Natural killer cell treated with Interleukin-12 subunit alpha and Interleukin-12 subunit beta and Interleukin-15 and Interleukin-18, amount 100 ng/mL, for 72 hours (primary cell): ENCODE data around the gene SCN9A. TPM values are rescaled to one million over a fixed set of nuclear protein-coding genes. Genes with fewer than 3 reads are reported as not detected.
"Not testable (repeated sequence)": the region's sequence is repeated elsewhere in the genome, so short reads cannot be mapped to it uniquely, and the experiment has no call there.

Experiments used
- ATAC-seq, 2 donors: fragments of 150-1000 bp; cut with Tn5 transposase in 1 of 2; sonication (Bioruptor Pico), chemical (Tn5 transposase) in 1 of 2; 2 replicates each; pipeline ENCODE4 v1.10.0; 2021
- DNase-seq: peaks from one replicate; pipeline ENCODE4 v3.0.0; 2022; ENCODE audit warnings: low spot score
- H3K27ac Mint-ChIP-seq, 2 donors: 1 replicate in 1 of 2; 2 replicates in 1 of 2; pipeline ENCODE4 v1.8.0; 2022; ENCODE audit warnings: mixed read lengths in 2 of 2, mild to moderate bottlenecking in 1 of 2, moderate library complexity in 1 of 2
- H3K27me3 Mint-ChIP-seq, 2 donors: 1 replicate in 1 of 2; 2 replicates in 1 of 2; pipeline ENCODE4 v1.8.0; 2022; ENCODE audit warnings: mixed read lengths in 2 of 2
- H3K36me3 Mint-ChIP-seq: one replicate; pipeline ENCODE4 v1.8.0; 2022; ENCODE audit warnings: mixed read lengths
- H3K4me1 Mint-ChIP-seq, 2 donors: 1 replicate in 1 of 2; 2 replicates in 1 of 2; pipeline ENCODE4 v1.8.0; 2022; ENCODE audit warnings: low read depth in 2 of 2, mixed read lengths in 2 of 2, mild to moderate bottlenecking in 1 of 2
- H3K4me3 Mint-ChIP-seq: one replicate; pipeline ENCODE4 v1.8.0; 2022; ENCODE audit warnings: mixed read lengths
- H3K9me3 Mint-ChIP-seq: 2 replicates; pipeline ENCODE4 v1.8.0; 2022; ENCODE audit warnings: mixed read lengths
- total RNA-seq, 2 donors: library from RNA; stranded (reverse); gene quantifications; one replicate each; pipeline ENCODE4 v1.2.3, GENCODE V29; 2022

Gene SCN9A
- total RNA-seq, 2 donors from 2014 or later = 0.17 to 1.0 TPM

DNA sequence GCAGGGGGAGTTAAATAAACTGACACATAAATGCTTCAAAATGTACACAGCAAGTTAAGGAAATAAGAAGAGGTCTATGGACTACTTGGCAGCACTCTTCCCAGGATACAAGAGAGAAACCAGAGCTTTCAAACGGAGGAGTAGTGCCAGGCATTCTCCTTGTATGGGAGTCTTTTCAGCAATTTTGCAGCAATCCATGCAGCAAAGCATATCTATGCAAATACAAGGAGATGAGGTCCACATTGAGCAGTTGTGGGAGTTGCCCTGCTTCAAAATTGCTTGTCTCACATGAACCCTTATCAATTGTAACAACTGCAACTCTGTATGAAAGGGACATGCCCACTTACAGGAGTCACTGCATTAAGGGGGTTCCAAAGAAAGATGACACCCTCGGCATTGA lies 37.8 kb downstream of the SCN9A start:
- no peaks in the 10 kb centered on the region for H3K27me3 Mint-ChIP-seq
- no peak overlapping the region for H3K27ac Mint-ChIP-seq
- DNase-seq (no peak), ATAC-seq (no peak)
- no peaks in the 10 kb centered on the region for H3K4me1 Mint-ChIP-seq
- H3K36me3 Mint-ChIP-seq = no peaks in the 10 kb centered on the region
- H3K9me3 Mint-ChIP-seq = peaks cover 4% of the 10 kb centered on the region
- no peak overlapping the region for H3K4me3 Mint-ChIP-seq

DNA sequence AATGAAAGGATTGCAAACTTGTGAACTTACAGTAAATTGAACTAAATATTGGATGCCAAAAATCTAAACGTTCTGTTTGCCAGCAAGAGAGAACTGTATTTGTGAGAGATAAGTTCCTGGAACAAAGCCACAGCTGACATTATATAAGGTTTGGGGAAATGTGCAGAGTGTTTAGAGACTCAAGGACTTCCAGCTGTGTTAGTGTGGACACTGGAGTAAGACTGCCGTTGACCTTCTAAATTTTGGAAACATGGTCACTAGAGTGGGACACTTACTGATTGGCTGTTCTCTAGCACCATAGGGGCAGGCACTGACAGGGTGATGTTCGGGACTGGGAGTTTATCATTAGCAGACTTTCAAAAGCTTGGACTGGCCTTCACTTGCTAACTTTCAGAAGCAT lies 40.5 kb downstream of the SCN9A start:
- Mint-ChIP-seq H3K4me1 (no peaks in the 10 kb centered on the region), H3K9me3 (peaks cover 4% of the 10 kb centered on the region), H3K4me3 (no peak overlapping the region), H3K27ac (no peak overlapping the region), H3K36me3 (no peaks in the 10 kb centered on the region), H3K27me3 (no peaks in the 10 kb centered on the region)
- DNase-seq (no peak), ATAC-seq (no peak)

DNA sequence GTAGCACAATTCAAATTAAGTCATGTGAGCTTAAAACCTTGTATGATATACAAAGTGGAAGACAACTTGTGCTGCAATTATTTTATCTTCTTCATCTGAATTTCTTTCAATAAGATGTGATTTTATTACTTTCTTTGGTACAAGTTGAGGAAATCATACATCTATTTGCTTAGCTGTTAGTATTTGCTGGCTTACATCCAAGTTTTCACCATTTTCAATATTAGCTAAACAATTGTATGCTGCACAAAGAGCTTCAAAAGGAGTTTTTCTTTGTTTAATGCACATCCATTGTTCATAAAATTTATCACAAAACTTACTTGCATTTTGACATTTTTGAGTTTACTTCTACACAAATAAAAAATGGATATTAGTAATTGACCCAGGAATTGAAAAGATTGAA lies 40.9 kb downstream of the SCN9A start:
- H3K36me3 Mint-ChIP-seq = no peaks in the 10 kb centered on the region
- no peaks in the 10 kb centered on the region for H3K4me1 Mint-ChIP-seq
- no peaks in the 10 kb centered on the region for H3K27me3 Mint-ChIP-seq
- no peak overlapping the region for H3K27ac Mint-ChIP-seq
- ATAC-seq = no peak
- no peak overlapping the region for H3K4me3 Mint-ChIP-seq
- peaks cover 4% of the 10 kb centered on the region for H3K9me3 Mint-ChIP-seq
- no peak for DNase-seq

DNA sequence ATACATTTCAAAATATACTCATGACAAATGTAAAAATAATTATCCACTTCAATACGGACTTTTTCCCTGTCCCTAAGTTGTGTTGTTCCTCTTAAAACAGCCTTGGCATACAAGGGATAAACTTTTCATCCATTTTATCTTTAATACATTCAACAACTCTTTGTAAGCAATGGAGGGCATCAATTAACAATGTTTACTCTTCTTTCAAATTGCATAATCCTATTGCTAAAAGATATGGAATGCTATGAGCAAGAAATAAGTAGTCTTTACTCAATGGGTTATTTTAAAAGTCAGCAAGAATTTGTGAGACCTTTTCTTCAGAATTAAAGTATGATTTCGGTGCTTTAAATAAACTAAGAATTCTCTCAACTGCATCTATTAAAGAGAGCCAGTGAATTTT lies 41.9 kb downstream of the SCN9A start:
- DNase-seq (no peak), ATAC-seq (no peak)
- Mint-ChIP-seq H3K27me3 (no peaks in the 10 kb centered on the region), H3K36me3 (no peaks in the 10 kb centered on the region), H3K27ac (no peak overlapping the region), H3K4me1 (no peaks in the 10 kb centered on the region), H3K4me3 (no peak overlapping the region), H3K9me3 (peaks cover 4% of the 10 kb centered on the region)

DNA sequence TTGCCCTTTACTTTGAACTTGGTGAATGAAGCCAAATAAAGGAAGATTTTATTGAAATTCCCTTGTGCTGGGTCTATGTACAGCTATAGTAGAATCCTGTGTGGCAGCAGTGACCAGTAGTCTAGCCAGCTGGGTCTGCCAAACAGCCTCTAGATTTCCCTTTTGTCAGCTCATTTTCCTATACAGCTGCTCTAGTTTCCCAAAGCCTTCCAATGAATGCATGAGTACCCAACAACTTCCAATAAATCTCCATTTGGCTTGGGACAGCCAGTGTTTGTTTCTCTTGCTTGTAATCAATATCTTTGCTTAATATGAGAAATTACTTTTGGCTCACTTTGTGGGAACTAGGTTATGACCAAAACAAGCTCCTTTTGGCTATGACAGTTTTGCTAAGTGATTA lies 43.6 kb downstream of the SCN9A start:
- Mint-ChIP-seq H3K27ac (no peak overlapping the region), H3K36me3 (no peaks in the 10 kb centered on the region), H3K4me1 (no peaks in the 10 kb centered on the region), H3K4me3 (no peak overlapping the region), H3K9me3 (peaks cover 4% of the 10 kb centered on the region), H3K27me3 (no peaks in the 10 kb centered on the region)
- DNase-seq = no peak
- no peak for ATAC-seq

DNA sequence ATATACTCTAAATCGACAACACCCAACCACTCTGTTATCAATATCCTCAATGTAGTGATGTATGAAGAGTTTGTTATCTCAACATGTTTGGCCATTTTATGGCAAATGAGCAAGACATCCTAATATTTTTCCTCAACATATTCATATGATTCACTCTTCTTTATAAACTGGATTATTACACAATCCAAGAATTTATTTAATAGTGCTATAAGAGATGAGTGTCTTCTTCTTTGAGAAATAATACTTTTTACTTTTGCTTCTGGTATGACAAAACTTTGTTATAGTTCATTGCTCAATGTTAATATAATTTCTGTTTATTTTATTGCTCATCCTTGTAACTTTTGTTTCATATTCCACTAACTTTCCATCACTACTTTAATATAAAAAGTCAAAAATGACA lies 44.3 kb downstream of the SCN9A start:
- H3K36me3 Mint-ChIP-seq = no peaks in the 10 kb centered on the region
- no peaks in the 10 kb centered on the region for H3K4me1 Mint-ChIP-seq
- no peak for DNase-seq
- H3K27ac Mint-ChIP-seq = no peak overlapping the region
- H3K9me3 Mint-ChIP-seq = no peaks in the 10 kb centered on the region
- no peak for ATAC-seq
- no peak overlapping the region for H3K4me3 Mint-ChIP-seq
- no peaks in the 10 kb centered on the region for H3K27me3 Mint-ChIP-seq

DNA sequence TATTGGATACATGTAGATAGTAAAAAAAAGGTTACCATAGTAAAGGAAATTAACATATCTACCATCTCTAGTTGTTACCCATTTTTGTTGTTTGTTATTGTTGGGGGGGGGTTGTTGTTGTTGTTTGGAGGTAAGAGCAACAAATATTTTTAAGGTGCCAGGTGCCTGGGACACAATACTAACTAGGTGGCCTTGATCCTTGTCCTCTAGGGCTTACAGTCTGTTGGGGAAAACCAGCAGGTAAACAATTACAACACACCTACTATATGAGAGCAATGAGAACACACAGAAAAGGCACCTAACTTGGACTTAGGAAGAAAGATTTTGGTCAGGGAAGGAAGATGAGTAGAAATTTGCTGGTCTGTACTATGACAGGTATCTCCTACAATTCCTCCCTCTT lies 46.3 kb downstream of the SCN9A start:
- no peaks in the 10 kb centered on the region for H3K27me3 Mint-ChIP-seq
- DNase-seq = no peak
- no peaks in the 10 kb centered on the region for H3K4me1 Mint-ChIP-seq
- ATAC-seq = no peak
- H3K27ac Mint-ChIP-seq = no peak overlapping the region
- no peaks in the 10 kb centered on the region for H3K9me3 Mint-ChIP-seq
- no peaks in the 10 kb centered on the region for H3K36me3 Mint-ChIP-seq
- H3K4me3 Mint-ChIP-seq = no peak overlapping the region

DNA sequence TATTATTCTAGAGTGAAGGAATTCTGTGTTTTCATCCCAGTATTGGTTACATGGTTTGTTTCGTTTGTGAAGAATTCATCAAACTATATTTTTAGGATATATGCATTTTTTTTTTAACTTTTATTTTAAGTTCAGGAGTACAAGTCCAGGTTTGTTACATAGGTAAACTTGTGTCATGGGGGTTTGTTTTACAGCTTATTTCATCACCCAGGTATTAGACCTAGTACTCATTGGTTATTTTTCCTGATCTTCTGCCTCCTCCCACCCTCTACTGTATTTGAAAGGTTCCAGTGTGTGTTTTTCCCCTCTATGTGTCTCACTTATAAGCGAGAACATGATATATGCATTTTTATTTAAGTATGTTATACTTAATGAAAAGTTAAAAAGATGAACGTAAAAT lies 47.6 kb downstream of the SCN9A start:
- no peak overlapping the region for H3K4me3 Mint-ChIP-seq
- ATAC-seq (no peak), DNase-seq (no peak)
- H3K4me1 Mint-ChIP-seq = no peaks in the 10 kb centered on the region
- H3K9me3 Mint-ChIP-seq = no peaks in the 10 kb centered on the region
- no peaks in the 10 kb centered on the region for H3K36me3 Mint-ChIP-seq
- H3K27me3 Mint-ChIP-seq = no peaks in the 10 kb centered on the region
- no peak overlapping the region for H3K27ac Mint-ChIP-seq

DNA sequence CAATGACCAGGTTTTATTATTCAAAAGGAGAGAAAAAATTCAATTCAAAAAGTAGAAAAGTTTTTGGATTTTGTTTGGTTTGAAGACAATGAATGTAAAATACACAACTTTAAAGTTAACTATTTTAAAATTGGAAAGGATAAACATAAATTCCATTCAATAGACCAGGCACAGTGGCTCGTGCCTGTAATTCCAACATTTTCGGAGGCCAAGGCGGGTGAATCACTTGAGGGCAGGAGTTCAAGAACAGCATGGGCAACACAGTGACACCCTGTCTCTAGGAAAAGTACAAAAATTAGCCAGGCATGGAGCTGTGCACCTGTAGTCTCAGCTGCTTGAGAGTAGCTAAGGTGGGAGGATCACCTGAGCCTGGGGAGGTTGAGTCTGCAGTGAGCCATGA lies 54.7 kb downstream of the SCN9A start:
- Mint-ChIP-seq H3K27me3 (no peaks in the 10 kb centered on the region), H3K27ac (no peak overlapping the region), H3K4me3 (no peak overlapping the region), H3K9me3 (no peaks in the 10 kb centered on the region), H3K36me3 (no peaks in the 10 kb centered on the region), H3K4me1 (no peaks in the 10 kb centered on the region)
- ATAC-seq (no peak), DNase-seq (no peak)

DNA sequence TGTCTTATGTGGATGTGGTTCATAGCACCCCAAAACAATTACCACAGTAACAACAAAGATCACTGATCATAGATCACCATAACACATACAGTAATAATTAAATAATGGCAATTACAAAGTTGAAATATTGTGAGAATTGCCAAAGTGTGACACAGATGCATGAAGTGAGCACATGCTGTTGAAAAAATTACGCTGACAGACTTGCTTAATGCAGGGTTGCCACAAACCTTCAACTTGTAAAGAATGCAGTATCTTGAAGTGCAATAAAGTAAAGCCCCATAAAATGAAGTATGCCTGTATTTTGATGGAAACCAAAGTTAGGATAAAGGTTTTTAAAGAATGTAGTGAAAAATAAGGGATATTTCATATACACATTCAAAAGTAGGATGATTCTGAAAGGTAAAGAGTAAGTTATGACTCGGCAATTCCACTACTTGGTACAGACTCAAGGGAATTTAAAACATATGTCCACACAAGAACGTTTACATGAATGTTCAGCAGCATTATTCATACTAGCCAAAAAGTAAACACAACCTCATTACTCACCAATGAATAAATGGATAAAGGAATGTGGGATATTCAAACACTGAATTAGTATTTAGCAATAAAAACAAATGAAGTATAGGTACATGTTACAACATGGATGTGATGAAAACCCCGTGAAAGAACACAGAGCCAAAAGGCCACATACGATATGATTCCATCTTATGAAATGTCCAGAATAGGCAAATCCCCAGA lies 61.6 kb downstream of the SCN9A start:
- Mint-ChIP-seq H3K27ac (no peak overlapping the region), H3K36me3 (no peaks in the 10 kb centered on the region), H3K27me3 (no peaks in the 10 kb centered on the region), H3K4me3 (no peak overlapping the region), H3K4me1 (no peaks in the 10 kb centered on the region), H3K9me3 (peaks cover 5% of the 10 kb centered on the region)
- ATAC-seq (no peak), DNase-seq (no peak)

DNA sequence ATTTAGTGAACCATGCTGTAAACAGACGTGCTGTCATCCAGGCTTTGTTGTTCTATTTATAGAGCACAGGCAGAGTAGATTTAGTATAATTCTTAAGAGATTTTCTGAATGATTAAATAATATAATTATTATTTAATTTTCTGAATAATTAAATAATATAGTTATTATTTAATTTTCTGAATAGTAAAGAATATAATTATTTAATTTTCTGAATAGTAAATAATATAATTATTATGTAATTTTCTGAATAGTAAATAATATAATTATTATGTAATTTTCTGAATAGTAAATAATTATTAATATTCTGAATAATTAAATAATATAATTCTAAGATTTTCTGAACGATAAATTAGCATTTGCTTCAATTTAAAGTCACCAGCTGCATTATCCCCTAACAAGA lies 62.9 kb downstream of the SCN9A start:
- not testable (repeated sequence) for H3K27ac Mint-ChIP-seq, H3K36me3 Mint-ChIP-seq, DNase-seq, H3K4me1 Mint-ChIP-seq, H3K27me3 Mint-ChIP-seq, H3K4me3 Mint-ChIP-seq, H3K9me3 Mint-ChIP-seq, ATAC-seq

DNA sequence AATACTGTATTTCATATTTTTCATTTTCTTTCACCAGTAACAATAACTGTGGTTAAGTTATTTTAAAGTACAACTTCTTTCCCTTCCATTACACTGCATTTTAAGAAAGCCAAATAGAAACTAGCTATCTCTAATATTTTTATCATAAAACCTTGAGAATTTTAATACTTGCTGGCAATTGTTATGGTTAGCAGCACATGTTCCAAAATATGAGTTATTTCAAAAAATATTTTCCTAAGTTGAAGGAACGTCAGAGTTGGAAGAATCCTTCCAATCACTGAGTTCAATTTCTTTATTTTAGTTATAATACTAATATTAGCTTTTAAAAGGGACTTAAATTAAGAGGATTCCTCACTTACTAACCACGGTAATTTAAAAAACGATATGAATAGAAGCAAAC lies 68.4 kb downstream of the SCN9A start:
- H3K4me3 Mint-ChIP-seq = no peak overlapping the region
- no peak overlapping the region for H3K27ac Mint-ChIP-seq
- H3K36me3 Mint-ChIP-seq = peaks cover 6% of the 10 kb centered on the region
- DNase-seq = no peak
- H3K9me3 Mint-ChIP-seq = peaks cover 6% of the 10 kb centered on the region
- ATAC-seq = no peak
- H3K4me1 Mint-ChIP-seq = no peaks in the 10 kb centered on the region
- H3K27me3 Mint-ChIP-seq = no peaks in the 10 kb centered on the region

DNA sequence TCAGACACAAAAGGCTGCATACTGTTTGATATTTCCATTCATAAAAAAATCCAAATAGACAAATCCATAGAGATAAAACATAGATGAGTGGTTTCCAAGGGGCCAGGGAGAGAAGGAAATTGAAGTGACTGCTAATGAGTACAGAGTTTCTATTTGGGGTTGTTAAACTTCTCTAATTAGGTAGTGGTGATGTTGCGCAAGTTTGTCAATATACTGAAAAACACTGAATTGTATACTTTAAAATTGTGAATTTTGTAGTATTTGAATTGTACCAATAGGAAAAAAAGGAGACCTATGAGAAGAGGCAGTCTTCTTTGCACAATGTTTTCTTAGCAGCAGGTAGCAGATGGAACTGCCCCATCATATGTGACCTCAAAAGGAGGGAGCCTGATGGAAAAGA lies 71.1 kb downstream of the SCN9A start:
- no peak overlapping the region for H3K4me3 Mint-ChIP-seq
- no peak overlapping the region for H3K27ac Mint-ChIP-seq
- ATAC-seq (no peak), DNase-seq (no peak)
- H3K36me3 Mint-ChIP-seq = peaks cover 6% of the 10 kb centered on the region
- H3K4me1 Mint-ChIP-seq = no peaks in the 10 kb centered on the region
- H3K27me3 Mint-ChIP-seq = no peaks in the 10 kb centered on the region
- peaks cover 3% of the 10 kb centered on the region for H3K9me3 Mint-ChIP-seq

DNA sequence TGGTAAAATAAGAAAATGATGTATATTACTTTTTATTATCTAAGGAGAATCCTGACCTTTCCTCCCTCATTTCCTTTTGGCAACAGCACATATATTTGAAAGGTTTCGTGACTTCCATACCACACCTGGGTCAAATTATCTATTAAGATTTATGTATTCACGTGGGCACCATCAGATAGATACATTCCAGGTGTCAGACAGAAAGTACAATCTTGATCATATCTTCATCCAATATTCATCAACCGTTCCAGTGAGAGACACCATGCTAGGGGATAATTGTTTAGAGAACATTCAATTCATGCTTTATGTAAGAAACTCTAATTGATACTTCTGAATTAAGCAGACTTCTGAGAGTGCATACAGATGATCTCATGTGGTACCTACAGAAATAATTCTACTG lies 73.7 kb downstream of the SCN9A start:
- Mint-ChIP-seq H3K4me3 (no peak overlapping the region), H3K9me3 (no peaks in the 10 kb centered on the region), H3K27me3 (no peaks in the 10 kb centered on the region), H3K4me1 (no peaks in the 10 kb centered on the region), H3K36me3 (no peaks in the 10 kb centered on the region), H3K27ac (no peak overlapping the region)
- ATAC-seq (no peak), DNase-seq (no peak)

DNA sequence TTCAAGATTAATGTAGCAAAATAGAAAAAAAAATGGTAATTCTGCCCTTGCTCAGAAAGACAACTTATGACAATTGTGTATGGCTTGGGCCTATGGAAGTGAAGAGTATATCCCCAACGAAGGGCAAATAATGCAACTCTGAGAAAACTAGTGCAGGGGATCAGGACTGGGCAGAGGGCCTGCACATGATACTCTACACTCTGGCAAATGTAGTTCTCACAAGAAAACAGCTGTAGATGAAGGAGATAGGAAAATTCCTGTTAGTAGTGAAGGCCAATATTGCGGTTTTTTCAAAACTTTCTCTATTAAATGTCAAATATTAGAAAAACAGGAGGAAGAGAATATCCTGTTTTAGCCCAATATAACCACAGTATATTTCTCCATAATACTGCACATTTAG lies 77.8 kb downstream of the SCN9A start:
- Mint-ChIP-seq H3K27ac (no peak overlapping the region), H3K36me3 (no peaks in the 10 kb centered on the region), H3K9me3 (peaks cover 3% of the 10 kb centered on the region), H3K27me3 (no peaks in the 10 kb centered on the region), H3K4me1 (no peaks in the 10 kb centered on the region), H3K4me3 (no peak overlapping the region)
- ATAC-seq (no peak), DNase-seq (no peak)
